ENCODE measurements around the gene PLCE1. TPM values are rescaled to one million over a fixed set of nuclear protein-coding genes. Genes with fewer than 3 reads are reported as not detected.

The PLCE1 gene
- total and polyA plus RNA-seq, 10 of the 15 experiments (the other 5 are each of a cell fraction or from before 2014, with no cell fraction given): under 0.01 to 1.2 (median 0.03) TPM

- FAIRE-seq (no peak), DNase-seq (ENCODE audit: low read depth, low spot score) (no peak), ATAC-seq (no peak)
- Histone ChIP-seq H3K36me3 (ENCODE audit: control insufficient read depth in 2 of 2, insufficient read depth in 2 of 2, low read length in 1 of 2) (no peaks in the 10 kb centered on the region), H3K79me2 (ENCODE audit: control insufficient read depth, insufficient read depth, low read length) (no peaks in the 10 kb centered on the region), H3K9me3 (replicated peaks; ENCODE audit: control insufficient read depth, insufficient read depth, low read length) (no peaks in the 10 kb centered on the region), H4K20me1 (ENCODE audit: control insufficient read depth, insufficient read depth) (no peaks in the 10 kb centered on the region), H3K4me2 (ENCODE audit: control insufficient read depth, insufficient read depth) (no peak overlapping the region), H3K27ac (ENCODE audit: control insufficient read depth, insufficient read depth) (no peak overlapping the region), H3K9ac (ENCODE audit: control insufficient read depth, insufficient read depth, low read length) (no peak overlapping the region), H3K4me3 (no peak overlapping the region), H3K27me3 (replicated peaks in 1 of 2; ENCODE audit: control insufficient read depth in 2 of 2, insufficient read depth in 2 of 2, low read length in 1 of 2) (no peaks in the 10 kb centered on the region), H3K4me1 (ENCODE audit: control insufficient read depth, insufficient read depth, low read length) (no peaks in the 10 kb centered on the region), H2AFZ (ENCODE audit: control insufficient read depth, low read depth, low read length) (no peak overlapping the region)
- POLR2A ChIA-PET: no interaction called here
- in situ Hi-C loops (cut with MboI): no loop called here
- SMC1A ChIA-PET (ENCODE audit: uncharacterized antibody, unreplicated experiment): no interaction called here
- 12% methylated on average over 3 of the region's 3 CpGs for WGBS (ENCODE audit: insufficient coverage, insufficient replicate concordance, low lambda C conversion rate, missing lambda C conversion rate)
- CTCF ChIA-PET: no interaction called here
- BruUV-seq (replicated peaks): no TSS peak
- RAD21 ChIA-PET (ENCODE audit: unreplicated experiment): no interaction called here
- intact Hi-C loops (cut with micrococcal nuclease; ENCODE audit: unreplicated experiment): no loop called here
- TF ChIP-seq BCL11A (IDR thresholded peaks at IDR 0.05; ENCODE audit: low read depth, low read length) (no peak), CHD2 (IDR thresholded peaks at IDR 0.05; ENCODE audit: borderline replicate concordance, low read depth, low read length) (no peak), POLR2A (IDR thresholded peaks at IDR 0.05; ENCODE audit: low read depth, low read length) (no peak), ZNF384 (IDR thresholded peaks at IDR 0.05; ENCODE audit: borderline replicate concordance, low read depth, low read length) (no peak), HDAC2 (IDR thresholded peaks at IDR 0.05) (no peak), FOS (IDR thresholded peaks at IDR 0.05; ENCODE audit: borderline replicate concordance, extremely low read depth, insufficient read length) (no peak), ZNF687 (IDR thresholded peaks at IDR 0.05) (no peak), E2F8 (IDR thresholded peaks at IDR 0.05; ENCODE audit: low read depth, partially characterized antibody) (no peak), TCF7 (IDR thresholded peaks at IDR 0.05; ENCODE audit: borderline replicate concordance) (no peak), ZZZ3 (IDR thresholded peaks at IDR 0.05; ENCODE audit: control insufficient read depth, insufficient read length, low read depth) (no peak), CTCF (IDR thresholded peaks at IDR 0.05 in 2 of 3, conservative IDR thresholded peaks at IDR 0.05 in 1 of 3; ENCODE audit: control insufficient read depth in 2 of 3, extremely low read depth in 1 of 3, insufficient read depth in 1 of 3, low read depth in 3 of 3, low read length in 3 of 3) (no peak), GATAD2B (conservative IDR thresholded peaks at IDR 0.05; ENCODE audit: low read depth) (no peak), ZBTB33 (IDR thresholded peaks at IDR 0.05) (no peak), PKNOX1 (IDR thresholded peaks at IDR 0.05) (no peak)
Observed at GRCh38 chr10:94023906-94024305, 30.2 kb downstream of the PLCE1 start.

Data from GM12878 (cell line).